ENCODE results near the gene DNAH7. TPM values are rescaled to one million over a fixed set of nuclear protein-coding genes. Genes with fewer than 3 reads are reported as not detected.

The DNAH7 gene
- total and polyA plus RNA-seq, 9 of the 15 experiments (the other 6 are each of a cell fraction or from before 2014, with no cell fraction given) = 0.03 to 0.42 (median 0.18) TPM

DNA sequence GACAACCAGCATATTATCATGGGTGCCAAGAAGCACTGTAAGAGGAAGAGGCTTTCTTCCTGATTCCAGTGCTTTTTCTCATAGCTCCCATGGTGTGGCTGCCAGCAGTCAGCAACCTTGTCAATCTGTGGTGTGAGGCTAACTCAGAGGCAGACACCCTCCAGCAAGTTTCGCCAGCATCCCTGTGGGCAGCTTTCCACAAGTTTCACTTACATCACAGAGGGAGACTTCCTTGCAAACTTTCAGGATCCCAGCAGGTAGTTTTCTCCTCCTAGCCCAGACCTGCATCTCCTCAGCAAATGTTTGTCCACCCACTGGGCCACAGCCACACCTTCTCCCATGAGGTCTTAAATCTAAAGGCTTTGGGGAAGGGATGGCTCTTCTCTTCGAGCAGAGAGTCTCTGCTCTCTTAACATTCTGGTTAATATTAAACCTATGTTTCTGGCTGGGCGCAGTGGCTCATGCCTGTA lies 9.1 kb downstream of the DNAH7 start:
- H3K4me2 ChIP-seq (ENCODE audit: insufficient read depth, low read length) = no peak overlapping the region; the same call in 1 of the 2 replicates
- H3K9me3 ChIP-seq (replicated peaks; ENCODE audit: control insufficient read depth, insufficient read depth, low read depth, low read length) = no peaks in the 10 kb centered on the region
- no peaks in the 10 kb centered on the region for H3K79me2 ChIP-seq (ENCODE audit: control insufficient read depth, insufficient read depth, low read length)
- peak overlapping the region; percentile 64 for H2AFZ ChIP-seq (ENCODE audit: low read depth, low read length)
- intact Hi-C loops (cut with micrococcal nuclease) = no loop called here
- no peak overlapping the region for H3K9ac ChIP-seq (ENCODE audit: insufficient read depth in 1 of 2, low read depth in 2 of 2, low read length in 2 of 2)
- peak; percentile 54; the same call in 2 of the 3 replicates for ATAC-seq
- 40% methylated on average over 3 of the region's 3 CpGs for WGBS (ENCODE audit: insufficient coverage, low coverage, missing lambda C conversion rate)
- in situ Hi-C loops (cut with MboI) = loop anchor here (25.0 kb wide), 1 partner anchor 397 kb away; the partner anchor contains the start of gene SLC39A10
- no peak overlapping the region; the same call in 2 of the 3 replicates for H3K27ac ChIP-seq (ENCODE audit: extremely low read depth, low read depth, low read length)
- no peaks in the 10 kb centered on the region for H4K20me1 ChIP-seq (replicated peaks; ENCODE audit: control insufficient read depth, insufficient read depth, low read length)
- no peak for FAIRE-seq
- ChIA-PET CTCF (ENCODE audit: low intra/inter-chr PET ratio) (no interaction called here), POLR2A (no interaction called here)
- H3K27me3 ChIP-seq (ENCODE audit: control insufficient read depth in 2 of 2, insufficient read depth in 2 of 2, low read length in 2 of 2) = no peaks in the 10 kb centered on the region
- no peaks in the 10 kb centered on the region for H3K4me1 ChIP-seq (replicated peaks in 1 of 2; ENCODE audit: control insufficient read depth in 2 of 2, insufficient read depth in 2 of 2, low read length in 2 of 2)
- BruUV-seq (replicated peaks) = no TSS peak
- no peaks in the 10 kb centered on the region for H3K36me3 ChIP-seq (ENCODE audit: control insufficient read depth, insufficient read depth, low read length)
- H3K4me3 ChIP-seq = no peak overlapping the region
- no peaks in the 10 kb centered on the region for H3K9me1 ChIP-seq (ENCODE audit: control insufficient read depth, insufficient read depth, low read length)
- no peak for DNase-seq (ENCODE audit: extremely low read depth in 1 of 4, low spot score in 3 of 4)
- no peak for TF ChIP-seq SMARCA5 (IDR thresholded peaks at IDR 0.05)

DNA sequence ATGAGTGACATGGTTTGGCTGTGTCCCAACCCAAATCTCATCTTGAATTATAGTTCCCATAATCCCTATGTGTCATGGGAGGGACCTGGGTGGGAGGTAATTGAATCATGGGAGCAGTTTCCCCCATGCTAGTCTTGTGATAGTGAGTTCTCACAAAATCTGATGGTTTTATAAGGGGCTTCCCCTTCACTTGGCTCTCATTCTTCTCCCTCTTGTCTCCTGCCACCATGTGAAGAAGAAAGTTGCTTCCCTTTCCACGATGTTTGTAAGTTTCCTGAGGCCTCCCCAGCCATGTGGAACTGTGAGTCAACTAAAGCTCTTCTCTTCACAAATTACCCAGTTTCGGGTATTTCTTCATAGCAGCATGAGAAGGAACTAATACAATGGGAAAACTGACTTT lies 14.0 kb downstream of the DNAH7 start:
- in situ Hi-C loops (cut with MboI) = loop anchor here (25.0 kb wide), 1 partner anchor 392 kb away; the partner anchor contains the start of gene SLC39A10
- CTCF ChIA-PET (ENCODE audit: low intra/inter-chr PET ratio) = no interaction called here
- no peak for TF ChIP-seq ZNF143 (CRISPR knock-in tag; IDR thresholded peaks at IDR 0.05)
- no peak for TF ChIP-seq ZNF76 (CRISPR knock-in tag; IDR thresholded peaks at IDR 0.05; ENCODE audit: borderline replicate concordance)
- TF ChIP-seq ZNF175 (CRISPR knock-in tag; IDR thresholded peaks at IDR 0.05; ENCODE audit: low read depth) = no peak
- no peak for TF ChIP-seq MECOM (CRISPR knock-in tag; IDR thresholded peaks at IDR 0.05)
- TF ChIP-seq ZNF707 (CRISPR knock-in tag; conservative IDR thresholded peaks at IDR 0.05) = no peak
- no peak for TF ChIP-seq BRD9 (IDR thresholded peaks at IDR 0.05; ENCODE audit: low read depth, partially characterized antibody)
- no peak for TF ChIP-seq ZNF431 (CRISPR knock-in tag; IDR thresholded peaks at IDR 0.05)
- TF ChIP-seq CREM (IDR thresholded peaks at IDR 0.05; ENCODE audit: low read depth) = no peak
- TF ChIP-seq ZNF23 (CRISPR knock-in tag; IDR thresholded peaks at IDR 0.05) = no peak
- no peak for TF ChIP-seq ZNF75A (CRISPR knock-in tag; IDR thresholded peaks at IDR 0.05)
- no peak for TF ChIP-seq TBL1XR1 (IDR thresholded peaks at IDR 0.05; ENCODE audit: low read length in 2 of 2)
- no peak for TF ChIP-seq BMI1 (IDR thresholded peaks at IDR 0.05; ENCODE audit: low read length)
- no peak for TF ChIP-seq ELF4 (CRISPR knock-in tag; IDR thresholded peaks at IDR 0.05)
- TF ChIP-seq HNRNPK (IDR thresholded peaks at IDR 0.05; ENCODE audit: low read depth, low read length, poor library complexity, severe bottlenecking) = no peak
- TF ChIP-seq ZNF79 (CRISPR knock-in tag; IDR thresholded peaks at IDR 0.05; ENCODE audit: low read depth) = no peak
- no peak for TF ChIP-seq SAFB2 (IDR thresholded peaks at IDR 0.05; ENCODE audit: borderline replicate concordance, low read depth, low read length, severe bottlenecking)
- TF ChIP-seq CBX2 (IDR thresholded peaks at IDR 0.05; ENCODE audit: insufficient read depth, low read length, poor library complexity, severe bottlenecking) = no peak
- no peak for TF ChIP-seq HMGN3 (IDR thresholded peaks at IDR 0.05; ENCODE audit: borderline replicate concordance, extremely low read depth, insufficient read length, low read depth, low read length)
- TF ChIP-seq SMC3 (conservative IDR thresholded peaks at IDR 0.05; ENCODE audit: insufficient read depth, low read depth, low read length) = no peak

More for the DNA sequence above, 14.0 kb downstream of the DNAH7 start:
- FAIRE-seq = no peak
- H3K36me3 ChIP-seq (ENCODE audit: control insufficient read depth, insufficient read depth, low read length) = no peaks in the 10 kb centered on the region
- no peak overlapping the region for H3K4me2 ChIP-seq (ENCODE audit: insufficient read depth, low read length)
- no peak for ATAC-seq
- no TSS peak for BruUV-seq (replicated peaks)
- H3K27ac ChIP-seq (ENCODE audit: extremely low read depth, low read depth, low read length) = no peak overlapping the region
- H2AFZ ChIP-seq (ENCODE audit: low read depth, low read length) = no peak overlapping the region
- 11% methylated on average over 2 of the region's 2 CpGs for WGBS (ENCODE audit: insufficient coverage, low coverage, missing lambda C conversion rate)
- no peaks in the 10 kb centered on the region for H3K9me3 ChIP-seq (replicated peaks; ENCODE audit: control insufficient read depth, insufficient read depth, low read depth, low read length)
- POLR2A ChIA-PET = no interaction called here
- H4K20me1 ChIP-seq (replicated peaks; ENCODE audit: control insufficient read depth, insufficient read depth, low read length) = no peaks in the 10 kb centered on the region
- no peaks in the 10 kb centered on the region for H3K4me1 ChIP-seq (replicated peaks in 1 of 2; ENCODE audit: control insufficient read depth in 2 of 2, insufficient read depth in 2 of 2, low read length in 2 of 2)
- no peaks in the 10 kb centered on the region for H3K79me2 ChIP-seq (ENCODE audit: control insufficient read depth, insufficient read depth, low read length)
- H3K9me1 ChIP-seq (ENCODE audit: control insufficient read depth, insufficient read depth, low read length) = no peaks in the 10 kb centered on the region
- no peaks in the 10 kb centered on the region for H3K27me3 ChIP-seq (ENCODE audit: control insufficient read depth in 2 of 2, insufficient read depth in 2 of 2, low read length in 2 of 2)
- no peak overlapping the region for H3K4me3 ChIP-seq
- DNase-seq (ENCODE audit: extremely low read depth in 1 of 4, low spot score in 3 of 4) = no peak
- no peak overlapping the region for H3K9ac ChIP-seq (ENCODE audit: insufficient read depth in 1 of 2, low read depth in 2 of 2, low read length in 2 of 2)
- intact Hi-C loops (cut with micrococcal nuclease) = no loop called here

Measured in K562 (cell line).